GM10266 (cell line): ENCODE data around the gene VKORC1L1.
"Not testable (repeated sequence)": the region's sequence is repeated elsewhere in the genome, so short reads cannot be mapped to it uniquely, and the experiment has no call there.

ENCODE experiments used
- DNase-seq: peaks from one replicate; pipeline ENCODE4 v3.0.0; 2012; ENCODE audit errors: extremely low spot score
- CTCF ChIP-seq: IDR thresholded peaks from 2 replicates; pipeline ENCODE4 v1.5.1; 2012; ENCODE audit warnings: mild to moderate bottlenecking, low read depth; ENCODE audit not compliant: control insufficient read depth, insufficient read depth; ENCODE audit errors: missing control alignments

The VKORC1L1 gene

DNA sequence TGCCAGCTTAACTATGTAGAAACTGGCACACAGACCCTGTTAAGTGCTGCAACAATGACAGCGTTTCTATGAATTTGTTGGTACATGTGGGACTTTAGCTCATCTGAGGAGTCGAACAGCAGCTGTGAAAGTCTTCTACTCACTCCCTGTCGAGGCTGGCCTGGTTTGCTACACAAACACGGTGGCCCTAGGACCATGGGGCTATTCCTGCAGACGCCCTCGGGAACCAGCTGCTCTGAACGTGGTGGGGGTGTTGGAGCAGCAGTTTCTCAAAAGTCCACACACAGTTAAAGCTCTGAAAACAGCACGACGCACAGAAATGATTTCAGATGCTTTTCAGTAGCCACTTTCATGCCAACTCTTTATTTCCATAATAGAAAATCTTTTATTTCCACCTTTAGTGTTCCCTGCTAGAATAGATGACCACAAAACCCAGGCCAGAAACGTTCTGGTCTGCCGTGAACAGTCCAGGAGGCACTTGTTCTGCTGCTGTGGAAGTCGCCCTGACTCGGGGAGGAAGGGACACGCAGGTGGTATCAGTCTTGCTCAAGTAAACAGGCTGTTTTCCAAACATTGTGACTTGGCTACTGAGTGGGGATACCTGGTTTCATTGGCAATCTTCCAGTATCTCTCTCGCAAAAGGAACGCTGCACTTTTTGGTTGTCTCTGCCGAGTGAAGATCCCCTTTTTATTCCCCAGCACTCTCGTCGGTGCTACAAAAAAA is 87.6 kb downstream of the VKORC1L1 start:
- TF ChIP-seq CTCF: no peak
- no peak for DNase-seq

DNA sequence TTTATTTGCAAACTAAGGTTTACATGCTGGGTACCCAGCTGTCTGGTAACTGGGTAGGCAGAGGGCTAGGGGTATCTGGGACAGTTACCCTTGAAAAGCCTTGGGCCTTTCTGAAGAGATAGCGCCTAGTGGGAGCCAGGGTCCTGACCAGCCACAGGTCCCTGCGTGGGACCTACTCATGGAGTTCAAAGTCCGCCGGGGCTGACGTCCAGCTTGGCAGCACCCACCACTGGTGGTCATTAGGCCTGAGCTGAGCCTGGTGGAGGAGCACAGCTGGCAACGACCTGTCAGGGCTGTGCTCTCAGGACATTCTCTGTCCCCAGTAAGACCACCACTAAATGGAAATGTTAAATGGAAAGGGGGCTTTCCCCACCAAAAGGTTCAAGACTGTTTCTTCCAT is 89.2 kb downstream of the VKORC1L1 start:
- DNase-seq: no peak
- TF ChIP-seq CTCF: no peak

GRCh38 chr7:65964671-65965070 is 91.8 kb downstream of the VKORC1L1 start:
- DNase-seq: not testable (repeated sequence)

- DNase-seq: no peak
- no peak for TF ChIP-seq CTCF
Observed at GRCh38 chr7:65966146-65966545, 93.3 kb downstream of the VKORC1L1 start.

GRCh38 chr7:65967361-65968155 is 94.7 kb downstream of the VKORC1L1 start:
- no peak for TF ChIP-seq CTCF

GRCh38 chr7:65968256-65969185 is 95.6 kb downstream of the VKORC1L1 start:
- no peak for DNase-seq
- no peak for TF ChIP-seq CTCF

More at GRCh38 chr7:65967361-65968155, 94.7 kb downstream of the VKORC1L1 start:
- no peak for DNase-seq

GRCh38 chr7:65971021-65971420 is 98.1 kb downstream of the VKORC1L1 start:
- DNase-seq: no peak
- TF ChIP-seq CTCF: no peak
